Astrocyte of the cerebellum (primary cell): Measurements from ENCODE around the gene ACOT9.

Experiments used
- DNase-seq: peaks from one replicate; pipeline ENCODE4 v3.0.0-alpha.2; 2011; ENCODE audit warnings: low read depth
- H3K4me3 ChIP-seq: 2 replicates; pipeline ENCODE4 v1.5.1; 2011; ENCODE audit warnings: mild to moderate bottlenecking, low read depth, low read length, moderate library complexity
- CTCF ChIP-seq: IDR thresholded peaks from 2 replicates; pipeline ENCODE4 v1.5.1; 2012; ENCODE audit warnings: low read length, low read depth, moderate library complexity, mild to moderate bottlenecking; ENCODE audit errors: missing control alignments
- in situ Hi-C: cut with HindIII; loops from 2 replicates; pipeline ENCODE4 v1.10.0; 2017; ENCODE audit warnings: low sequenced_read_pairs

ACOT9 gene

GRCh38 chrX:23668335-23668734 is 74.7 kb downstream of the ACOT9 start:
- no peak for DNase-seq
- H3K4me3 ChIP-seq: peak overlapping the region; percentile 60
- in situ Hi-C loops: no loop called here
- TF ChIP-seq CTCF: no peak

DNA sequence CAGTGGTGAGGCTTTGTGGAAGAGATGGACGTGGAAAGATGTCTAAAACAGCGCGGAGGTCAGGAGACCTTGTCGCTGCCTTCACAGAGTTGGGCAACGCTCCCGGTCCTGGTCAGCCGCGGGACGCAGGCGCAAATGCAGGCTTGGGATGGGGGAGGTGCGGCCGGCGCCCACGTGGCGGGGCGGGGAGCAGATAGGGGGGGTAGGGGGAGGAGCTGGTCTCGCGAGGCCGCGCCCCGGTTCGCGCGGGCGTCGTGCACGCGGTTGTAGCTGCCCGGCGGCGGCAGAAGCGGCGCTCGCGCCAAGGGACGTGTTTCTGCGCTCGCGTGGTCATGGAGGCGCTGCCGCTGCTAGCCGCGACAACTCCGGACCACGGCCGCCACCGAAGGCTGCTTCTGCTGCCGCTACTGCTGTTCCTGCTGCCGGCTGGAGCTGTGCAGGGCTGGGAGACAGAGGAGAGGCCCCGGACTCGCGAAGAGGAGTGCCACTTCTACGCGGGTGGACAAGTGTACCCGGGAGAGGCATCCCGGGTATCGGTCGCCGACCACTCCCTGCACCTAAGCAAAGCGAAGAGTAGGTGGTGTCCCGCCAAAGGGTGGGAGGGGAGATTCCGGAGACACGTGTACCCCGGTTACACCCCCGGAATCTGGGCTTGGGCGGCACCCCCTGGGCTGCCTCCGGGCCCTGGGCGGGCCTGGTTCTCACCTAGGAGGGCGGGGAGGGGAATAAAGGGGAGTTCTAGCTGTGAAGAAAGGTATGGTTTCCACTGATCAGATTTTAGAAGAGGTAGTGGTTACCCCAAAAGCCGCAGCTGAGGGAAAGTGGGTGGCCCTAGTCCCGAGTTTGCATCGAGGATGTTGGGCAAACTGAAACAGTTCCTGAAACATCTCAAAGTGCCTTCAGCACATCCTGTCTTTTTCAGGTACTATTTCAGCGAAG is 75.6 kb downstream of the ACOT9 start, which contains the start of gene PRDX4:
PRDX4 (plus strand) TSS at position 255 of the 939 bp plus-strand sequence; CDS start at position 333, 78 bp downstream.
- no peak for TF ChIP-seq CTCF
- peak within 1 kb of the TSS; percentile 60 for H3K4me3 ChIP-seq
- in situ Hi-C loops: no loop called here
- DNase-seq: peak; percentile 61

GRCh38 chrX:23666282-23666681 is 76.8 kb downstream of the ACOT9 start:
- no peak overlapping the region for H3K4me3 ChIP-seq
- DNase-seq: no peak
- in situ Hi-C loops: no loop called here
- no peak for TF ChIP-seq CTCF

GRCh38 chrX:23664496-23664895 is 78.6 kb downstream of the ACOT9 start:
- in situ Hi-C loops: no loop called here
- no peak for TF ChIP-seq CTCF
- no peak for DNase-seq
- no peak overlapping the region for H3K4me3 ChIP-seq

DNA sequence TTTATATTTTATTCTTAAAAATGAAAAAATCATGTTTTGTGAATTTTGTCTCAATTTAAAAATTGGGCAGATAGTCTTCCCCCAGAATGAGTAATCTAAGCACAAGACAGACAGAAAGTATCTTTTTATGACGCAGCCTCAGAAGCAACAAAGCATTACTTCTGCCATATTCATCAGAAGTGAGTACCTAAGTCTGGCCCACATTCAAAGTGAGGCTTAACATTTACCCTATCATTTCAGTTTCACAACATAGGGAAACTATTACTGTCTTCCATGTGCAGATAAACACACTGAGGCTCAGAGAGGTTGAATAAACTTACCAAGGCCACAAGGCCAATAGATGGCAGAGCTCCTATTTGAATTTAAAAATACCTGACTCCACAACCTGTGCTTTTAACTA is 80.2 kb downstream of the ACOT9 start:
- TF ChIP-seq CTCF: no peak
- H3K4me3 ChIP-seq: no peak overlapping the region
- in situ Hi-C loops: no loop called here
- no peak for DNase-seq

- no peak overlapping the region for H3K4me3 ChIP-seq
- in situ Hi-C loops: no loop called here
- DNase-seq: no peak
- TF ChIP-seq CTCF: no peak
These were observed 80.9 kb downstream of the ACOT9 start for GRCh38 chrX:23662187-23662586.
